GM23338 (cell line): Measurements from ENCODE around the gene CNOT6L.

Experiments
- EZH2 ChIP-seq: fragments of 200-600 bp; sonication (generic); IDR thresholded peaks from one replicate; pipeline ENCODE4 v1.8.0; 2017; ENCODE audit warnings: antibody characterized with exemption, mild to moderate bottlenecking, low read depth; ENCODE audit not compliant: unreplicated experiment
- EZH2phosphoT487 ChIP-seq: fragments of 200-600 bp; sonication (generic); IDR thresholded peaks from one replicate; pipeline ENCODE4 v1.8.1; 2018; ENCODE audit warnings: antibody characterized with exemption; ENCODE audit not compliant: unreplicated experiment
- POLR2AphosphoS5 ChIP-seq: IDR thresholded peaks from 2 replicates; pipeline ENCODE4 v1.6.1; 2016; ENCODE audit warnings: antibody characterized with exemption, low read depth

- no peak for TF ChIP-seq EZH2
- no peak for TF ChIP-seq POLR2AphosphoS5
- TF ChIP-seq EZH2phosphoT487 = no peak
Observed at GRCh38 chr4:77762531-77762930, 56.6 kb downstream of the CNOT6L start.
